Stimulated activated CD8-positive, alpha-beta memory T cell treated with anti-CD3 and anti-CD28 coated beads, Interleukin-2, amount 100 ng/mL, for 1 hour (primary cell): Measurements from ENCODE around the gene MORC4.

Experiments used
- DNase-seq, 2 donors: peaks; one replicate each; pipeline ENCODE4 v3.0.0-alpha.2; 2020; ENCODE audit warnings: low read depth in 2 of 2

The MORC4 gene

GRCh38 chrX:106952988-106953387, 47.0 kb downstream of the MORC4 start:
- DNase-seq, result no peak

DNA sequence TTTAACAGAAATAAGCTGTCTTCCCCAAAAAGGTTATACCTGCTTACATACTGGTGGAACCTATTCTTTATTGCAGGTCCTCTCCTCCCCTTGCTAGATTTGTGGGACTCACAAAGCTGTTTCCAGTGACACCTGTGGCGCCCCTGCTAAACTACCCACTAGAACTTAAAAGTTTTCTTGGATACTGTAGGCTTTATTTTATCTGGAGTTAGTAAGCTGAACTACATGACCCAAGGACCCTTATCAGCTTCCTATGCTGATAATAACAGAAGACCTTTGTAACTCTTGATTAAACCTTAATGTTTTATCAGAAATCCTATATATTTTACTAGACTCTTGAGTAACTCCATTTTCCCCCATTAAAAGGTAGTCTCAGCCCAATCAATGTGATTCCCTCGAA, 47.5 kb downstream of the MORC4 start:
- DNase-seq, result no peak

GRCh38 chrX:106952089-106952488, 47.9 kb downstream of the MORC4 start:
- DNase-seq, result no peak

GRCh38 chrX:106951230-106951629, 48.8 kb downstream of the MORC4 start:
- DNase-seq, result no peak

DNA sequence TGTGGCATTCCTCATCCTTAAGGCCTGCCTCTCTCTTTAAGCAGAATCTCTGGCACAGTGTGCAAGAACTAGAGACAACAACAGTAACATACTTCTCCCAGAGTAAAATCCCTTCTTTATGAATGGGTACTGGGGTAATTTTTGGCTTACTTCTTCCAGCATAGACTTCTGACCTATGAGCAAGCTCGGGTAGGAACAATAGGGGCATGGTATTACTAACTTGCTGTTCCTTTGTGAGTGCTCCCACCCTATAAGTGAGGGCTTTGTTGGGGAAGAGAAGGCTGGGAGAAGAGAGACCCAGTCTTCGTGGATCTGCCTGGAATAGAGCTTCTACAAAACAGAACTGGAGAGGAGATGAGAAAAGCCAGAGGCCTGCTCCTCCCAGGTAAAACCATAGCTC, 49.6 kb downstream of the MORC4 start:
- no peak for DNase-seq

- DNase-seq, result no peak
Measured at GRCh38 chrX:106949366-106949765, 50.6 kb downstream of the MORC4 start.

DNA sequence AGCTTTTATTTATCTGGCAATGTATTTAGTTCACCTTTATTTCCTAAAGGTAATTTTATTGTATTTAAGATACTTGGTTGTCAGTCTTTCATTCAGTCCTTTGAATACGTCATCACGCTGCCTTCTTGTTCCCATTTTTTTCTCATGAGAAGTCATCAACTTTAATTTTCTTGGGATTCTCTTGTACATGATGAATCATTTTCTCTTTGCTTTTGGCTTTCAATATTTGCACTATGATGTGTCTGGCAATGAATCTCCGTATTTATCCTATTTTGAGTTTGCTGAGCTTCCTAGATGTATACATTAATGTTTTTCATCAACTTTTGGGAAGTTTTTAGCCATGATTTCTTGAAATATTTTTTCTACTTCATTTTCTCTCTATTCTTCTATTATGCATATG, 51.4 kb downstream of the MORC4 start:
- DNase-seq, result no peak

DNA sequence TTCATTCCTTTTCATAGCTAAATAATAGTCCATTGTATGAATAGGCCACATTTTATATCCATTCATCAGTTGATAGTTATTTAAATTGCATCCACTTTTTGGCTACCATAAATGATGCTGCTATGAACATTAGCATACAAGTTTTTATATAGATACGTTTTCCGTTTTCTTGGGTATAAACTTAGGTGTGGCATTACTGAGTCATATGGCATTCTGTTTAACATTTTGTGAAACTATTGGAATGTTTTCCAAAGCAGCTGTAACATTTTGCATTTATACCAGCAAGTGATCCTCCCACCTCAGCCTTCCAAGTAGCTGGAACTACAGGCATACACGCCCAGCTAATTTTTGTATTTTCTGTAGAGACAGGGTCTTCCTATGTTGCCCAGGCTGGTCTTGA, 53.5 kb downstream of the MORC4 start:
- DNase-seq, result no peak

- DNase-seq, result no peak
Measured at GRCh38 chrX:106940068-106940467, 59.9 kb downstream of the MORC4 start.

DNA sequence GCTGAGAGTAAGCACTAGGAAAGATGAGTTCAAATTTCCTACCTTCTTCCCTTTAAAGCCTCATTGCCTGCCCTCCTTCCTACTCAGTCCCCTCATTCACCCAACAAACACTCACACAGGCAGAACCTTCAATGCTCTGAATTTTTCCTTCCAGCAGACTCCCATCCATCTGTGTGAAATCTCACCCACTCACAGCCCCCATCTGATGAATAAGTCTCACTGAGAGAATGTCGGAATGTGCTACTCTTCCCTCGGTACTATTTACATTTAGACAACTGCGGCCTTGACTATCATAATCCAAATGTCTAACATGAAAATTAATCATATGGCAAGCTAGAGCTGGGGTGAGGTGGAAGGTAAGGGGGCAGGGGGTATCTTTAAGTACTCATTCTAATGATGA, 60.4 kb downstream of the MORC4 start:
- no peak for DNase-seq

GRCh38 chrX:106936246-106936645, 63.8 kb downstream of the MORC4 start:
- no peak for DNase-seq

GRCh38 chrX:106935175-106935574, 64.8 kb downstream of the MORC4 start:
- DNase-seq, result no peak

- DNase-seq, result no peak
Measured at GRCh38 chrX:106933538-106933961, 66.5 kb downstream of the MORC4 start.

DNA sequence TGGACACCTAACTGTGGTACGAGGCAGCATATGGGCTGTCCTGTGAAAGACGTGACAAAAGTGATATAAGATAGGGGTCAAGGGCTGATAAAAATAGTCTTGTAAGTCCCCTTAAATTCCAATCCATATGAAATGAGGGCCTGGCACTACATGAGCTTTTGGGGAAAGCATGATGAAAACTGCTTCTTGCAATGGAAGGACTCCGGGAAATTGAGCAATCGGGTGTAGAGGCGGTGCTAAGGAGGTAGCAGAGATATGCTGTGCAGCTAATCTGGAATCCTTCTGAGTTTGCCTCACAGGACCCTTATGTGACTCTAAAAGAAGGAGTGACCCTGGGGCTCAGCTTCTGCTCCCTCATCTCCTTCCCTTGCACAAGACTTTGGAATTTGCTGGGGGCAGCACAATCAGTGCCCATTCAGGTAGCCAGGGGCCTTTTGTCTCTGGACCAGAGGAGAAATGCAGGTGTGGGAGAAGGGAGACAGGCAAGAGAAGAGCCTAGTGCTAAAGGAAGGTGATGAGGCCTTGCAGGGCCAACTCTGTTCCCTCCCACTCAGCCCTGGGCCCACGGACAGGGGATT, 67.0 kb downstream of the MORC4 start:
- DNase-seq, result no peak

DNA sequence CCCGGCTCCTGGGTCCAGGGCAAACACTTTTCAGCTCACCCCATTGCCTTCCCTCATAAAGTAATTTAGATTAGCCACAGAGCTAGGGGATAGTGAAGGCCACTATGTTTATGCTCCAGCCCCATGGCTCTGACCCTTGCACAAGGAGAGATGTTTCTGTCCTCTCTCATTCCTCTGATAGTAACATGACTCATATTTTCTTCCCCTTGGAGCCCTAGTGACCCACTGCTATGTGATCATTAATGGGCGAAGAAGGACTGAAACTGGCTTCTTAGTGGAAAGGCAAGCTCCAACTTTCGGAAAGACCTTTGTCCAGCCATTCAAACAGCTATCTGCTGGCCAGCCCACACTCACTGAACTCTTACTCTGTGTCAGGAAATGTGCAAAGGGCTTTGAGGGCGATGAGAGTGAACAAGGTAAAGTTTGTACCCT, 67.5 kb downstream of the MORC4 start:
- no peak for DNase-seq

DNA sequence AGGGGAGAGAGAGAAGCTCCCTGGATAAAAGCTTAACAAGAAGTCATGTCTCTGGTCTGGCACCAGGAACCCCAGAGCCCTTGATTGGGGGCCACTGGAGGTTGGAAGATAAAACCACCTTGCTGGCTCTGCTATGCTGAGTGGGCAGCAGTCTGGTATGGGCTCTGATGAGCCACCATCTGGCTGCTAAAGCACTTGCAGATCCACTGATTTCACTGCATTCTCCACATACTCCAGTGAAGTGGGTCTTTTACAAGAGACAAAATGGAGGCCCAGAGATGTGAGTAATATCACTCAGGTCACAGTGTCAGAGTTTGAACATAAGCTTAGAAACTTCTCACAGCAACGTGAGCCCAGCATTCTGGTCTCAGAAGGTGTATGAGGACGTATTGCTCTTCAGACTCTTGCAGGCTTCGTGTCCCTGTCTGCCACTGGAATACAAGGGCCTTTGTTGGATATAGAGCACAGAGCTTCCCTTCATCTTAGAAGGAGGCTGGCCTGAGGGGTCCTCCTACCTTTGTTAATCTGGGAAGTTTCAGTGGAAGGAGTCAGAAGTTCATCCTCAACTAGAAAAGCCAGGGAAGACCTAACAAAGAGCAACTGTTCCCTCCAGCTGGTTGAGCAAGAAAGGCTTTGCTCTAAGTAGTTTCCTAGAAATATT, 68.1 kb downstream of the MORC4 start:
- DNase-seq, result no peak

GRCh38 chrX:106928227-106928626, 71.8 kb downstream of the MORC4 start:
- DNase-seq, result no peak

DNA sequence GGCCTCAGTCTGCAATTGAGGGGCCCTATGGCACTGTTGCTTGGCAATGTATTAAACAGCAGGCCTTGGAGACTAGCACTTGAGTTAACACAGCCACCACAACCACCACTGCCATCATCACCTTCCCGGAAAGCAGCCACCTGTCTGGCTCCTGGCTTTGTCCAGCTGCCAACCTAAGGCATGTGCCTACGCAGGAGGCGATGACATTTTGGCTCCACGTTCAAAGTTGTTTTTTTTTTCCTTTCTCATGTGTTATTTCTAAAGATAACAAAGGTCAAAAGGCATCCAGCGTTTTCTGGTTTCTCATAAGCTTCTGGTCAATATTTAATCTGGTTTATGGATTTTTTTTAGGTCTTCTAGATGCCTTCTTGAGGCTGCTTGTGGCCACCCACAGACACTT, 72.3 kb downstream of the MORC4 start:
- no peak for DNase-seq

GRCh38 chrX:106927023-106927422, 73.0 kb downstream of the MORC4 start:
- DNase-seq, result no peak

- DNase-seq, result no peak
Measured at GRCh38 chrX:106921637-106922036, 78.4 kb downstream of the MORC4 start.

GRCh38 chrX:106919932-106920452, 80.0 kb downstream of the MORC4 start, which contains the start of gene CLDN2:
TSS of gene CLDN2 (plus strand) at chrX:106920402. CDS start at chrX:106928229, 7,827 bp downstream.
- DNase-seq, result no peak

- DNase-seq, result no peak
Measured at GRCh38 chrX:106917830-106918500, 82.0 kb downstream of the MORC4 start.

DNA sequence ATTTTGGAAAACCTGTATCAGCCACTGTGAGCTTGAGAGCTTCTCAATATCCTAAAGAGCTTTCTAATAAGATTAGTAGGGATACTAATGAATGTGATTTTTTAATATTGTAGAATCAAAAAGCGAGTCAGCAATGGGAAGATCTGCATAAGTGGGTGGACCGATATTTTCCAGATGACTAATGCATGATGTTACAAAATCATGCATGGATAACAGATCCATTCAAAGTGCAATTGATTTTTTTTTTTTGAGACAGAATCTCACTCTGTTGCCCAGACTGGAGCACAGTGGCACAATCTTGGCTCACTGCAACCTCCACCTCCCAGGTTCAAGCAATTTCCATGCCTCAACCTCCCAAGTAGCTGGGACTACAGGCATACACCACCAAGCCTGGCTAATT, 87.1 kb downstream of the MORC4 start:
- DNase-seq, result no peak
